Measurements from ENCODE around the gene PFDN4.

The PFDN4 gene

DNA sequence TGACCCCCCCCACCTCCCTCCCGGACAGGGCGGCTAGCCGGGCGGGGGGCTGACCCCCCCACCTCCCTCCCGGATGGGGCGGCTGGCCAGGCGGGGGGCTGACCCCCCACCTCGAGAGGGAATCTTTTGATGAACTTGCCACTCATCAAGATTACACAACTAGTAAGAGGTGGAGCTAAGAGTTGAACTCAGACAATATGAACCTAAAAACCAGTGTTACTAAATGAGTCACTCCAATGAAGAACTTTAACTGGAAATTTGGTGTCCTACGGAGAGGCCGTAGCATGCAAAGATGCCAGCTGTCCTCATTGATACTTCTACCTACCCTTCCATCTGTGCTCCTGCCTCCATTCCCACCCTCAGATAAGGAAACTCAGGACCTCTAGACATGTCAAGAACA, 42.8 kb downstream of the PFDN4 start:
- no peaks in the 10 kb centered on the region for H3K27me3 ChIP-seq (ENCODE audit: low read length)
- no peak overlapping the region for H3K27ac ChIP-seq (ENCODE audit: low read depth, low read length)
- H2AFZ ChIP-seq (ENCODE audit: low read depth, low read length, severe bottlenecking) = no peak overlapping the region

DNA sequence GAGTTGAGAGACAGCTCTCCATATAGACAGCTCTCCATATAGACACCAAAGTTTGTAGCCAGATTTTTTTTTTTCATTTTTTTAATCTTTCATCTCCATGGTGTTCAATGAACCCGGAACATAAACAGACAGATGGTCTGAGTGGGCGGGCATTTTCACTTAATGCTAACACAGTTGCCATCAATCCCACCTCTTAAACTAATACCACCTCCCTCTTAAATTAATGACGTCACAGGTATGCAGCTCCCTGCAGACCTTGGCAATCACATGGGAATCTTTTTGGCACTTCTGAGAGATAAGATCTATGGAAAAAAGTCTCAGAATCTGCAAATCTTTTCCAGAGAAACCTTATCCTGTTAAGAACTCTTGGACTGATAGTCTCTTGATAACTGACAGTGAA, 43.2 kb downstream of the PFDN4 start:
- no peak overlapping the region for H3K9ac ChIP-seq (ENCODE audit: low read length)
- no peaks in the 10 kb centered on the region for H3K9me2 ChIP-seq (replicated peaks; ENCODE audit: insufficient read depth, low read length)
- H3K27me3 ChIP-seq (ENCODE audit: low read length) = no peaks in the 10 kb centered on the region
- H4K20me1 ChIP-seq (ENCODE audit: low read depth, low read length) = no peaks in the 10 kb centered on the region
- no peaks in the 10 kb centered on the region for H3F3A ChIP-seq (ENCODE audit: insufficient read depth)
- H3K36me3 ChIP-seq (ENCODE audit: low read length) = no peaks in the 10 kb centered on the region
- TF ChIP-seq EZH2phosphoT487 (conservative IDR thresholded peaks at IDR 0.05; ENCODE audit: low read length) (no peak), CTCF (IDR thresholded peaks at IDR 0.05; ENCODE audit: insufficient read depth, low read length, poor library complexity, severe bottlenecking) (no peak)
- H3K79me2 ChIP-seq (ENCODE audit: insufficient read depth, low read length) = no peaks in the 10 kb centered on the region
- H3K4me3 ChIP-seq (ENCODE audit: insufficient read depth, low read length, poor library complexity, severe bottlenecking) = no peak overlapping the region
- H3K4me2 ChIP-seq (ENCODE audit: low read depth, low read length, poor library complexity, severe bottlenecking) = no peak overlapping the region
- H2AFZ ChIP-seq (ENCODE audit: low read depth, low read length, severe bottlenecking) = no peak overlapping the region
- no peaks in the 10 kb centered on the region for H3K9me3 ChIP-seq (ENCODE audit: insufficient read depth, low read length)
- H3K27ac ChIP-seq (ENCODE audit: low read depth, low read length) = no peak overlapping the region

More for the DNA sequence above, 42.8 kb downstream of the PFDN4 start:
- Histone ChIP-seq H3F3A (ENCODE audit: insufficient read depth) (no peaks in the 10 kb centered on the region), H4K20me1 (ENCODE audit: low read depth, low read length) (no peaks in the 10 kb centered on the region), H3K4me3 (ENCODE audit: insufficient read depth, low read length, poor library complexity, severe bottlenecking) (no peak overlapping the region), H3K9me3 (ENCODE audit: insufficient read depth, low read length) (no peaks in the 10 kb centered on the region), H3K9me2 (replicated peaks; ENCODE audit: insufficient read depth, low read length) (no peaks in the 10 kb centered on the region), H3K36me3 (ENCODE audit: low read length) (no peaks in the 10 kb centered on the region), H3K9ac (ENCODE audit: low read length) (no peak overlapping the region), H3K79me2 (ENCODE audit: insufficient read depth, low read length) (no peaks in the 10 kb centered on the region), H3K4me2 (ENCODE audit: low read depth, low read length, poor library complexity, severe bottlenecking) (no peak overlapping the region)
- TF ChIP-seq CTCF (IDR thresholded peaks at IDR 0.05; ENCODE audit: insufficient read depth, low read length, poor library complexity, severe bottlenecking) = no peak
- no peak for TF ChIP-seq EZH2phosphoT487 (conservative IDR thresholded peaks at IDR 0.05; ENCODE audit: low read length)

DNA sequence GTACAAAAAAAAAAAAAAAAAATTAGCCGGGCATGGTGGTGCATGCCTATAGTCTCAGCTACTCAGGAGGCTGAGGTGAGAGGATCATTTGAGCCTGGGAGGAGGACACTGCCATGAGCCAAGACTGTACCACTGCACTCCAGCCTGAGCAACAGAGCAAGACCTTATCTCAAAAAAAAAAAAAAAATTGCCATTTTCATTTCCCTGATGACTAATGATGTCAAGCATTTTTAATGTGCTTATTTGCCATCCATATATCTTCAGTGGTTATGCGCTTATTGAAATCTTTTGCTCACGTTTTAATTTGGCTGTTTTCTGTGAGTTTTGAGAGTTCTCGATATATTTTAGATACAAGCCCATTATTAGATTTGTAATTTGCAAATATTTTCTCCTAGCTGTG, 46.7 kb downstream of the PFDN4 start:
- H3K79me2 ChIP-seq (ENCODE audit: insufficient read depth, low read length) = no peaks in the 10 kb centered on the region
- H3K9ac ChIP-seq (ENCODE audit: low read length) = no peak overlapping the region
- no peaks in the 10 kb centered on the region for H3K9me3 ChIP-seq (ENCODE audit: insufficient read depth, low read length)
- no peaks in the 10 kb centered on the region for H3F3A ChIP-seq (ENCODE audit: insufficient read depth)
- no peak overlapping the region for H3K4me3 ChIP-seq (ENCODE audit: insufficient read depth, low read length, poor library complexity, severe bottlenecking)
- no peaks in the 10 kb centered on the region for H4K20me1 ChIP-seq (ENCODE audit: low read depth, low read length)
- no peak overlapping the region for H3K27ac ChIP-seq (ENCODE audit: low read depth, low read length)
- TF ChIP-seq CTCF (IDR thresholded peaks at IDR 0.05; ENCODE audit: insufficient read depth, low read length, poor library complexity, severe bottlenecking) = no peak
- no peak for TF ChIP-seq EZH2phosphoT487 (conservative IDR thresholded peaks at IDR 0.05; ENCODE audit: low read length)
- H2AFZ ChIP-seq (ENCODE audit: low read depth, low read length, severe bottlenecking) = no peak overlapping the region
- no peaks in the 10 kb centered on the region for H3K36me3 ChIP-seq (ENCODE audit: low read length)
- H3K4me2 ChIP-seq (ENCODE audit: low read depth, low read length, poor library complexity, severe bottlenecking) = no peak overlapping the region
- H3K27me3 ChIP-seq (ENCODE audit: low read length) = no peaks in the 10 kb centered on the region
- H3K9me2 ChIP-seq (replicated peaks; ENCODE audit: insufficient read depth, low read length) = no peaks in the 10 kb centered on the region
